Activated B cell treated with CpG ODN at 0.5 μM for 24 hours (primary cell): ENCODE results near the gene RFTN1. TPM values are rescaled to one million over a fixed set of nuclear protein-coding genes. Genes with fewer than 3 reads are reported as not detected.

ENCODE experiments used
- ATAC-seq: fragments of 200-7000 bp; cut with Tn5 transposase; one replicate; pipeline ENCODE4 v1.10.0; 2021; ENCODE audit warnings: low read depth, mild to moderate bottlenecking, moderate library complexity
- CTCF ChIA-PET: fragments of 350-600 bp; sonication (Branson Sonifier 250); formaldehyde crosslinking; loops from one replicate; lab custom pipeline; 2021; ENCODE audit warnings: antibody characterized with exemption; lab: Charles Lee
- POLR2A ChIA-PET: fragments of 350-600 bp; sonication (Branson Sonifier 250); formaldehyde crosslinking; loops from one replicate; lab custom pipeline; 2021; ENCODE audit warnings: antibody characterized with exemption; lab: Charles Lee
- DNase-seq: peaks from one replicate; pipeline ENCODE4 v3.0.0; 2022
- H3K27ac Mint-ChIP-seq: one replicate; pipeline ENCODE4 v1.8.0; 2020; ENCODE audit warnings: mixed read lengths
- H3K27me3 Mint-ChIP-seq: one replicate; pipeline ENCODE4 v1.8.0; 2021; ENCODE audit warnings: mixed read lengths
- H3K36me3 Mint-ChIP-seq: one replicate; pipeline ENCODE4 v1.8.0; 2021; ENCODE audit warnings: low read depth, mixed read lengths
- H3K4me1 Mint-ChIP-seq: one replicate; pipeline ENCODE4 v1.8.0; 2021; ENCODE audit warnings: mixed read lengths
- H3K4me3 Mint-ChIP-seq: one replicate; pipeline ENCODE4 v1.8.0; 2020; ENCODE audit warnings: mild to moderate bottlenecking, mixed read lengths
- H3K9me3 Mint-ChIP-seq: one replicate; pipeline ENCODE4 v1.8.0; 2020; ENCODE audit warnings: mixed read lengths
- CTCF ChIP-seq: fragments of 200-600 bp; IDR thresholded peaks from one replicate; pipeline ENCODE4 v1.8.0; 2022; ENCODE audit warnings: antibody characterized with exemption, mild to moderate bottlenecking
- intact Hi-C: fragments of 100-400 bp; cut with micrococcal nuclease; formaldehyde crosslinking; loops from one replicate; pipeline ENCODE4 v1.15.1; 2024
- total RNA-seq: library from RNA; stranded (reverse); gene quantifications from 2 replicates; pipeline ENCODE4 v1.2.3, GENCODE V29; 2022

Gene RFTN1
- total RNA-seq, 1 donor from 2014 or later: 365 TPM

- ATAC-seq (no peak), DNase-seq (no peak)
- intact Hi-C loops: no loop called here
- Mint-ChIP-seq H3K36me3 (peaks cover 67% of the 10 kb centered on the region), H3K9me3 (no peaks in the 10 kb centered on the region), H3K27ac (peak overlapping the region; percentile 14), H3K27me3 (no peaks in the 10 kb centered on the region), H3K4me3 (peak overlapping the region; percentile 39), H3K4me1 (peaks cover 85% of the 10 kb centered on the region)
- ChIA-PET POLR2A (interaction anchor here (0.6 to 8.9 kb wide), 11 partner anchors 10 to 244 kb away, joined by 3 to 202 read pairs (median 13); partner anchors contain the start of genes DPH3 and OXNAD1), CTCF (interaction anchor here (0.8 kb wide), 2 partner anchors 21 to 218 kb away, joined by 3 to 4 read pairs; no protein-coding TSS in a partner anchor)
- TF ChIP-seq CTCF: no peak
These were observed 4.9 kb downstream of the RFTN1 start for GRCh38 chr3:16508591-16508995.

DNA sequence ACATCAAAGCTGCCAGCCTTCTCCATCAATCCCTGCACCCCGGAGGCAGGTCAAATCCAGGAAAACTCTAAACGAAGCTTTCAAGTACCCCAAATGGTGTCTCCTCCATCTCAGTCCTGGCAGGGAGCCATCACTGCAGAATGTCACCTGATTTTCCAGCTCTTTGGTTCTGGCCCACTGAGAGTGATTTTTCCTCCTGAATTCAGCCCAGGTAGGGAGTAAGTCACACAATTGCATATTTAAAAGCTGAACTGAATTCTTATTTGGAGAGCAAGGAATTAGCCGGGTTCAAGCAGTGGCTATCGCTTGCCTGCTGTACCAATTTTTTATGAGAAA lies 5.3 kb downstream of the RFTN1 start:
- ChIA-PET POLR2A (interaction anchor here (0.5 to 8.2 kb wide), 8 partner anchors 9 to 149 kb away, joined by 3 to 202 read pairs (median 10); no protein-coding TSS in a partner anchor), CTCF (interaction anchor here (0.8 kb wide), 1 partner anchor 21 kb away, joined by 3 read pairs; no protein-coding TSS in a partner anchor)
- ATAC-seq (no peak), DNase-seq (no peak)
- TF ChIP-seq CTCF: no peak
- no peaks in the 10 kb centered on the region for H3K9me3 Mint-ChIP-seq
- intact Hi-C loops: no loop called here
- peaks cover 89% of the 10 kb centered on the region for H3K4me1 Mint-ChIP-seq
- H3K36me3 Mint-ChIP-seq: peaks cover 69% of the 10 kb centered on the region
- no peaks in the 10 kb centered on the region for H3K27me3 Mint-ChIP-seq
- H3K27ac Mint-ChIP-seq: peak overlapping the region; percentile 14
- H3K4me3 Mint-ChIP-seq: peak overlapping the region; percentile 39

DNA sequence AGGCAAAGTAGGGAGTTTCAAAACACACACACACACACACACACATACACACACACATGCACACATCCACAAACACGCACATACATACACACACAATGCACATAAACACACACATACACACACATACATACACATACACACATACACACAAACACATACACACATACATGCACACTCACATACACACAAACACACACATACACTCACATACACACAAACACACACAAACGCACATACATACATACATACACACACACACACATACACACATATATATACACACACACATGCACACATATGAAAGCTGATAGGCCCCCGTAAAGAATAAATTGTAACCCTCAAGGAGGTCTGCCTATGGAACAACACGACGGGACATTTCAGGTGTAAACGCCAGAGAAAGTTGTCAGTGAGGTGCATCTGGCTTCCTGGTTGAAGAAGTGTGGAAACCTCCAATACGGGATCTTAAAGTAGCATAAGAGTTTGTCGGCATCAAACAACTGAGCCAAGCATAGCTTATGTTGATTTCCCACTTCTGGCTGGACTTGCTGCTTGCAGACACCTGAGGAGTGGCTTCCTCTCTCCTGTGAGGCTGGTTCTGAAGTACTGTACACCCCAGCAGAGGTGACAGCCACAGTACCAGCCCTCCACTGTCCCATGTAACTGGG lies 5.8 kb downstream of the RFTN1 start:
- Mint-ChIP-seq H3K27me3 (no peaks in the 10 kb centered on the region), H3K4me3 (peak overlapping the region; percentile 39), H3K4me1 (peaks cover 94% of the 10 kb centered on the region), H3K36me3 (peaks cover 66% of the 10 kb centered on the region), H3K9me3 (no peaks in the 10 kb centered on the region), H3K27ac (peak overlapping the region; percentile 14)
- intact Hi-C loops: no loop called here
- DNase-seq: no peak
- ChIA-PET CTCF (interaction anchor here (0.8 kb wide), 1 partner anchor 21 kb away, joined by 3 read pairs; no protein-coding TSS in a partner anchor), POLR2A (interaction anchor here (0.5 to 8.2 kb wide), 9 partner anchors 8 to 148 kb away, joined by 3 to 202 read pairs (median 7); no protein-coding TSS in a partner anchor)
- TF ChIP-seq CTCF: no peak
- no peak for ATAC-seq

DNA sequence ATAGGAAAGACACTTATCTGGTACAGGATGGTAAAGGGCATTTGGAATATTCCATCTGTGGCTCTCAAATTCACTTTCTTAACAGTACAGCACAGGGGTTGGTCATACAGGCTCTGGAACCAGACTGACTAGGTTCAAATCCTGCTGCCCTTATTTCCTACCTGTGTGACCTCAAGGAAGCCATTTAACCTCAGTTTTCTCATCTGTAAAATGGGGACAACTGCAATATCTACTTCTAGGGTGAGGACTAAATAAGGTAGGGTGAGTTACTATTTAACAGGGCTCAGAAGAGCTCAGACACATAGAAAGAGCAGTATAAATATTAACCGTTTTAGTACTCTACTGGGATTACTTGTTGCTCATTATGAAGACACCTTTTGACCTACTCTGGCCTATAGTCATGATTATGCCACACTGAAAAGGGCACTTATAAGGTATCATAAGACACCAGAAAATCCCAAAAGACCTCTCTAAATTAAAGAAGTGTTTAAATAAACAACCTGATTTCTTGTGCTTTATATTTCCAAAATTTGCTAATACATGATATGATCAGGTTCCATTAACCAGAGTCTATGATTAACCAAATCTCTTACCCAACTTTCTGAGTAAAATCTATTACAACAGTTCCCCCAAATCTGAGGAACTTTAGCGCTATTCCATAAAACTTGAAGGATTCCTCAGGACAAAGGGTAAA lies 6.5 kb downstream of the RFTN1 start:
- POLR2A ChIA-PET: interaction anchor here (1.0 to 8.2 kb wide), 5 partner anchors 8 to 76 kb away, joined by 4 to 135 read pairs (median 7); no protein-coding TSS in a partner anchor
- CTCF ChIA-PET: no interaction called here
- Mint-ChIP-seq H3K36me3 (peaks cover 66% of the 10 kb centered on the region), H3K27me3 (no peaks in the 10 kb centered on the region), H3K27ac (peak overlapping the region; percentile 41), H3K4me1 (peaks cover 97% of the 10 kb centered on the region), H3K9me3 (no peaks in the 10 kb centered on the region), H3K4me3 (peak overlapping the region; percentile 39)
- ATAC-seq: no peak
- DNase-seq: no peak
- intact Hi-C loops: no loop called here
- no peak for TF ChIP-seq CTCF

DNA sequence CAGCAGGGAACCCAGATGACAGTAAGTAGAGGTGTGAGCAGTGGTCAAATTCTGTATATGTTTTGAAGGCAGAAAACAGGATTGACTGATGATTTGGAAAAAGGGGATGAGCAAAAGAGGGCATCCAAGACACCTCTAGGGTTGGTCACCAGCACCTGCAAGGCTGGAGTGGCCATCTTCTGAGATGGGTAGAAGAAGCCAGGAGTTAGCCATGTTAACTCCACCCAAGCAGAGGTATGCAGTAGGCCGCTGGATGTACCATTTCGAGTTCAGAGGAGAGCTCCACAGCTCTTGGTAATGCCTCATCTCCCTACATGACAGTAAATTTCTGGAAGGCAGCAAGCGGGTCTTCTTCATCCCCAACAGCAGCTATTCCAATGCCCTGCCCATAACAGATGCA lies 7.0 kb downstream of the RFTN1 start:
- Mint-ChIP-seq H3K36me3 (peaks cover 66% of the 10 kb centered on the region), H3K4me1 (peaks cover 93% of the 10 kb centered on the region), H3K27me3 (no peaks in the 10 kb centered on the region), H3K9me3 (no peaks in the 10 kb centered on the region), H3K27ac (no peak overlapping the region), H3K4me3 (no peak overlapping the region)
- DNase-seq: no peak
- TF ChIP-seq CTCF: no peak
- ChIA-PET POLR2A (interaction anchor here (0.5 to 8.2 kb wide), 5 partner anchors 8 to 92 kb away, joined by 4 to 135 read pairs (median 6); no protein-coding TSS in a partner anchor), CTCF (no interaction called here)
- intact Hi-C loops: no loop called here
- no peak for ATAC-seq
